Measurements from ENCODE around the gene HAND1.

HAND1 gene

DNA sequence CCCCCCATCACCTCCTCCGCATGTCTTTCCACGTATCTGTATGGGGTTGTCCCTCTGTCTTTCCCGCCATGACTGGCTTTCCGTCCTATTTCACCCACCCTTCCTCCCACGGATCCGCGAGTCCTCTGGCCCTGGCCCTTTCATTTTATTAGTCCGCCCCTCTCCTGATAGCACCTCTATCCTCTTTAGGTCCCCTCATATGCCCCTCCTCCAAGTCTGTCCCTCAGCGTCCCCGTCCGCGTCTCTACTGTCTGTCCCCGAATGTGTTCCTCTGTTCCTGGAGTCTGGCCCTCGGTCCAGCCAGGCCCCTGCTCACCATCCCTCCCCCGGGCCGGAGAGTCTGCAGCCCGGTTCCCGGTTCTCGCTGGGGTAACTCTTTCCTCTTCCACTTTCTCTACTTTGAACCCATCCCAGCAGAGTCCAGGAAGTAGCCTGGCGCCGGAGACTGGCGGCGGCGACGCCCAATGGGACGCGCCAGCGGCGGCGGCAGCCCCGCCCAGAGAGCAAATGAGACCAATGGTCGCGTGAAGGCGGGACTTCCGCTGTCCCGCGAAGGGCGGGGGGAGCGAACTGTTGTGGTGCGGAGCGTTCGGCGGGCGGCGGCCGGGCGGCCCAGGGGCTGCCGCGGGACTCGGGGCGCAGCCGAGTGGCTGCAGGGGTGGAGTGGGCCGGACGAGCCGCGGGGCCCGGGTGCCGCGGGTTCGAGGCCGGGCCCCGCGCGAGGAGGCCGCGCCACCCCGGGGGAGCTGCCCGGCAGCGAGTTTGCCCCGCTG is 32.4 kb downstream of the HAND1 start, which contains the start of gene SAP30L:
TSS of gene SAP30L (plus strand) at position 576 of the 773 bp plus-strand sequence. CDS start 608 bp downstream, outside the sequence.
- Histone ChIP-seq H3K18ac (ENCODE audit: low read depth in 1 of 2, low read length in 2 of 2) (peak within 1 kb of the TSS; percentile 14 to 94), H4K8ac (ENCODE audit: low read length) (peak within 1 kb of the TSS; percentile 76), H2BK12ac (ENCODE audit: low read length in 2 of 2) (peak within 1 kb of the TSS; percentile 18 to 23), H2AK5ac (ENCODE audit: low read length, severe bottlenecking) (no peak within 1 kb of the TSS), H3K14ac (ENCODE audit: low read length in 2 of 2) (peak within 1 kb of the TSS in 1 of 2 experiments; percentile 87), H3K36me3 (ENCODE audit: control insufficient read depth in 1 of 2, insufficient read depth in 2 of 2, low read depth in 1 of 2, low read length in 2 of 2) (peaks cover 5 to 30% of the 10 kb centered on the region in 2 experiments), H3K23ac (ENCODE audit: low read length in 2 of 2) (peak within 1 kb of the TSS in 1 of 2 experiments; percentile 85), H2BK15ac (ENCODE audit: low read depth, poor library complexity, severe bottlenecking) (peak within 1 kb of the TSS; percentile 45), H3K9me3 (ENCODE audit: control insufficient read depth, low read length) (no peaks in the 10 kb centered on the region), H3K4me1 (ENCODE audit: control insufficient read depth, insufficient read depth, low read depth, low read length) (peaks cover 6% of the 10 kb centered on the region), H4K91ac (ENCODE audit: low read length) (peak within 1 kb of the TSS; percentile 43), H2BK5ac (ENCODE audit: low read depth, low read length, poor library complexity, severe bottlenecking) (peak within 1 kb of the TSS; percentile 51), H3K4ac (ENCODE audit: low read depth in 1 of 2, low read length in 2 of 2) (peak within 1 kb of the TSS in 1 of 2 experiments; percentile 86), H3K27ac (ENCODE audit: low read length, poor library complexity, severe bottlenecking) (peak within 1 kb of the TSS; percentile 69), H2AFZ (ENCODE audit: low read depth, low read length) (peak within 1 kb of the TSS; percentile 98), H2BK120ac (ENCODE audit: low read depth, low read length) (peak within 1 kb of the TSS; percentile 42), H3K4me3 (ENCODE audit: insufficient read depth in 1 of 2, low read depth in 1 of 2, low read length in 2 of 2) (peak within 1 kb of the TSS; percentile 90 to 97), H3K79me1 (replicated peaks; ENCODE audit: low read length, poor library complexity, severe bottlenecking) (peaks cover 25% of the 10 kb centered on the region), H3K9ac (ENCODE audit: low read length) (peak within 1 kb of the TSS; percentile 92), H3K4me2 (ENCODE audit: low read length, poor library complexity, severe bottlenecking) (peak within 1 kb of the TSS; percentile 94), H3K27me3 (ENCODE audit: control insufficient read depth in 1 of 2, insufficient read depth in 1 of 2, low read length in 2 of 2) (no peaks in the 10 kb centered on the region)
- DNase-seq: peak; percentile 95
- under 1% methylated on average over 52 of the region's 70 CpGs for WGBS

DNA sequence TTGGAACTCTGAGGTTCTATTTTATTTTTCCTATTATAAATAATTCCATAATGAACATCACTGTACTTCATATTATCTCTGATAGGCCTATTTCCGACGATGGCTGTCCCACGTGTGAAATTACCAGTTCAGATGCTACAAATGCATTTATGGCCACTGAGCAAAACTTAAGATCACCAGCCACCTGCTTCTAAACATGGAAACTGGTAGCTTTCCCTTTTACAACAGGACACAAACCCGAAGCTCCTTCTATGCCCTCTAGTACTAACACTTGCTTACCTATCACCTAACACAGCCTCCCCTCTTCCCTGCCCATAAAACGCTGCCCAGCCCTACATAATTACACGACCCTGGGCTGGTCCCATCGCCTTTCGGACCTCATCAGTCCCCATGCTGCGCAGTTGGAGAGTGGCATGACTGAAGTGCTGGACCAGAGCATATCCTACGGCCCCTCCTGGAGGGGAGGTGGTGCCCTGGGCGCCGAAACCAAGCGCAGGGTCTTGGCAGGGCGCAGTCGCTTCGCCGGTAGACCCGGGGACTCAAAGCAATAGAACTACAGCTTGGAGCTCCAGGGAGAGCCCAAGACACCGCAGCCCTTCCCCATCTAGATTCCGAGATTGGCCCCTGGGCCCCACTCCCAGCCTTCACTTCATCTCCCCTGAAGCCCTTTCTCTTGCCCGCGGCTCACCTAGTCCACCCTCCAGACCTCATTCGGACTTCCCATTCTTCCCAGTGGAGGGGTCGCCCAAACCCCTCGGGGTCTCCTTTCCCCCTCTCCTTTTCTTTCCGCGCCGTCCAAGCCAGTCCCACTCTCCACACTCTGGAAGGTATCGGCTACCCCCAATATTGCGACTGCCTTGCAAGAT is 33.2 kb downstream of the HAND1 start:
- Histone ChIP-seq H3K4ac (ENCODE audit: low read depth in 1 of 2, low read length in 2 of 2) (peak overlapping the region in 1 of 2 experiments; percentile 32), H3K27me3 (ENCODE audit: control insufficient read depth in 1 of 2, insufficient read depth in 1 of 2, low read length in 2 of 2) (no peaks in the 10 kb centered on the region), H3K9ac (ENCODE audit: low read length) (peak overlapping the region; percentile 92), H2AFZ (ENCODE audit: low read depth, low read length) (peak overlapping the region; percentile 98), H2BK12ac (ENCODE audit: low read length in 2 of 2) (peak overlapping the region in 1 of 2 experiments; percentile 23), H2BK5ac (ENCODE audit: low read depth, low read length, poor library complexity, severe bottlenecking) (no peak overlapping the region), H3K18ac (ENCODE audit: low read depth in 1 of 2, low read length in 2 of 2) (peak overlapping the region; percentile 14 to 94), H3K4me1 (ENCODE audit: control insufficient read depth, insufficient read depth, low read depth, low read length) (peaks cover 6% of the 10 kb centered on the region), H3K79me1 (replicated peaks; ENCODE audit: low read length, poor library complexity, severe bottlenecking) (peaks cover 21% of the 10 kb centered on the region), H2BK15ac (ENCODE audit: low read depth, poor library complexity, severe bottlenecking) (no peak overlapping the region), H3K36me3 (ENCODE audit: control insufficient read depth in 1 of 2, insufficient read depth in 2 of 2, low read depth in 1 of 2, low read length in 2 of 2) (peaks cover 6 to 30% of the 10 kb centered on the region in 2 experiments), H4K91ac (ENCODE audit: low read length) (no peak overlapping the region), H4K8ac (ENCODE audit: low read length) (peak overlapping the region; percentile 76), H3K9me3 (ENCODE audit: control insufficient read depth, low read length) (no peaks in the 10 kb centered on the region), H3K14ac (ENCODE audit: low read length in 2 of 2) (peak overlapping the region in 1 of 2 experiments; percentile 75), H2BK120ac (ENCODE audit: low read depth, low read length) (no peak overlapping the region), H3K23ac (ENCODE audit: low read length in 2 of 2) (peak overlapping the region in 1 of 2 experiments; percentile 85), H3K27ac (ENCODE audit: low read length, poor library complexity, severe bottlenecking) (no peak overlapping the region), H3K4me3 (ENCODE audit: insufficient read depth in 1 of 2, low read depth in 1 of 2, low read length in 2 of 2) (peak overlapping the region; percentile 90 to 97), H2AK5ac (ENCODE audit: low read length, severe bottlenecking) (no peak overlapping the region), H3K4me2 (ENCODE audit: low read length, poor library complexity, severe bottlenecking) (peak overlapping the region; percentile 94)
- 10% methylated on average over 30 of the region's 30 CpGs for WGBS
- DNase-seq: peak; percentile 21

DNA sequence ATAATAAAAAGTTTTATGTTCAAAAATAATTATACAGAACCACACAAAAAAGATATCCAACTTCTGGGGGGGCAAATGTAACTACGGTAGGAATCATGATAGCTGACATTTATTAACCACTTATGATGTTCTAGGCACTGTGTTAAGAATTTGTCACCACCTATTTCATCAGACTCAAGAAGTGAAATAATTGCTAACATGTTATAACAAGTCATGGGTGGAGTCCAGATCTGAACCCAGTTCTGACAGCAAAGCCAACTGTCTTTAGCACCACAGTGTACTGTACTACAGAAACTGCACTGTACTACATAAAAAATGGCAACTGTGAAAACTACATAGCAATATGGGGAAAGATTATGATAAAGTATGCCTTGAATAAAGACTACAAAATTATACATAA is 35.2 kb downstream of the HAND1 start:
- H3K4ac ChIP-seq (ENCODE audit: low read depth in 1 of 2, low read length in 2 of 2): no peak overlapping the region
- no peak overlapping the region for H2BK12ac ChIP-seq (ENCODE audit: low read length in 2 of 2)
- no peak overlapping the region for H2BK5ac ChIP-seq (ENCODE audit: low read depth, low read length, poor library complexity, severe bottlenecking)
- no peak overlapping the region for H4K8ac ChIP-seq (ENCODE audit: low read length)
- no peak overlapping the region for H2AFZ ChIP-seq (ENCODE audit: low read depth, low read length)
- H3K36me3 ChIP-seq (ENCODE audit: control insufficient read depth in 1 of 2, insufficient read depth in 2 of 2, low read depth in 1 of 2, low read length in 2 of 2): peaks cover 11 to 49% of the 10 kb centered on the region in 2 experiments
- H3K4me2 ChIP-seq (ENCODE audit: low read length, poor library complexity, severe bottlenecking): no peak overlapping the region
- H4K91ac ChIP-seq (ENCODE audit: low read length): no peak overlapping the region
- no peak overlapping the region for H2BK120ac ChIP-seq (ENCODE audit: low read depth, low read length)
- no peak overlapping the region for H3K18ac ChIP-seq (ENCODE audit: low read depth in 1 of 2, low read length in 2 of 2)
- WGBS: 100% methylated on average over 1 of the region's 1 CpG
- H3K9me3 ChIP-seq (ENCODE audit: control insufficient read depth, low read length): no peaks in the 10 kb centered on the region
- peaks cover 11% of the 10 kb centered on the region for H3K79me1 ChIP-seq (replicated peaks; ENCODE audit: low read length, poor library complexity, severe bottlenecking)
- peaks cover 6% of the 10 kb centered on the region for H3K4me1 ChIP-seq (ENCODE audit: control insufficient read depth, insufficient read depth, low read depth, low read length)
- no peak overlapping the region for H3K4me3 ChIP-seq (ENCODE audit: insufficient read depth in 1 of 2, low read depth in 1 of 2, low read length in 2 of 2)
- no peak overlapping the region for H3K23ac ChIP-seq (ENCODE audit: low read length in 2 of 2)
- H2AK5ac ChIP-seq (ENCODE audit: low read length, severe bottlenecking): no peak overlapping the region
- no peak for DNase-seq
- no peak overlapping the region for H2BK15ac ChIP-seq (ENCODE audit: low read depth, poor library complexity, severe bottlenecking)
- no peak overlapping the region for H3K9ac ChIP-seq (ENCODE audit: low read length)
- H3K27me3 ChIP-seq (ENCODE audit: control insufficient read depth in 1 of 2, insufficient read depth in 1 of 2, low read length in 2 of 2): no peaks in the 10 kb centered on the region
- H3K27ac ChIP-seq (ENCODE audit: low read length, poor library complexity, severe bottlenecking): no peak overlapping the region
- H3K14ac ChIP-seq (ENCODE audit: low read length in 2 of 2): no peak overlapping the region

DNA sequence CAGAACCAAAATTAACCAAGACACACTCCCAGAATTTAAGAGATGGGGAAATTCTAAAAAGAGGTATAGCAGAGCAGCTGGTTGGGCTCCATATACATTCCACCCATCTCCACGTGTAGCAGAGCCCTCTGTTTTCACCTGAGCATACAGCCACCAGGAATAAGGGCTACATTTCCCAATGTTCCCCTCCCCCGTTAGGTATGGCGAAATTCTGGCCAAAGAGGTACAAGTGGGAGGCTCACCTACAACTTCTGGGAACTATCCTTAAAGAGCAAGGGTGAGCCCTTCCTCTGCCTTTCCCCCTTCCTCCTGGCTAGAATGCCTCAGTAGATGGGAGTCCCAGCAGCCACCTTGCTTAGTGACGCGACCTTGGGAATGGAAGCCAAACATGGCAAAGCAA is 37.5 kb downstream of the HAND1 start:
- H4K91ac ChIP-seq (ENCODE audit: low read length): no peak overlapping the region
- no peak overlapping the region for H3K18ac ChIP-seq (ENCODE audit: low read depth in 1 of 2, low read length in 2 of 2)
- no peak overlapping the region for H2BK5ac ChIP-seq (ENCODE audit: low read depth, low read length, poor library complexity, severe bottlenecking)
- no peaks in the 10 kb centered on the region for H3K9me3 ChIP-seq (ENCODE audit: control insufficient read depth, low read length)
- no peak overlapping the region for H3K4me3 ChIP-seq (ENCODE audit: insufficient read depth in 1 of 2, low read depth in 1 of 2, low read length in 2 of 2)
- no peaks in the 10 kb centered on the region for H3K27me3 ChIP-seq (ENCODE audit: control insufficient read depth in 1 of 2, insufficient read depth in 1 of 2, low read length in 2 of 2)
- H3K23ac ChIP-seq (ENCODE audit: low read length in 2 of 2): no peak overlapping the region
- peaks cover 11% of the 10 kb centered on the region for H3K79me1 ChIP-seq (replicated peaks; ENCODE audit: low read length, poor library complexity, severe bottlenecking)
- H4K8ac ChIP-seq (ENCODE audit: low read length): no peak overlapping the region
- no peak overlapping the region for H2AK5ac ChIP-seq (ENCODE audit: low read length, severe bottlenecking)
- no peak overlapping the region for H3K27ac ChIP-seq (ENCODE audit: low read length, poor library complexity, severe bottlenecking)
- no peak overlapping the region for H2AFZ ChIP-seq (ENCODE audit: low read depth, low read length)
- H2BK12ac ChIP-seq (ENCODE audit: low read length in 2 of 2): no peak overlapping the region
- no peak overlapping the region for H3K4ac ChIP-seq (ENCODE audit: low read depth in 1 of 2, low read length in 2 of 2)
- no peak overlapping the region for H3K4me2 ChIP-seq (ENCODE audit: low read length, poor library complexity, severe bottlenecking)
- H3K14ac ChIP-seq (ENCODE audit: low read length in 2 of 2): no peak overlapping the region
- WGBS: 90% methylated on average over 5 of the region's 5 CpGs
- peaks cover 15 to 70% of the 10 kb centered on the region in 2 experiments for H3K36me3 ChIP-seq (ENCODE audit: control insufficient read depth in 1 of 2, insufficient read depth in 2 of 2, low read depth in 1 of 2, low read length in 2 of 2)
- peaks cover 5% of the 10 kb centered on the region for H3K4me1 ChIP-seq (ENCODE audit: control insufficient read depth, insufficient read depth, low read depth, low read length)
- no peak for DNase-seq
- no peak overlapping the region for H2BK120ac ChIP-seq (ENCODE audit: low read depth, low read length)
- H3K9ac ChIP-seq (ENCODE audit: low read length): no peak overlapping the region
- no peak overlapping the region for H2BK15ac ChIP-seq (ENCODE audit: low read depth, poor library complexity, severe bottlenecking)

Data from mesenchymal stem cell (in vitro differentiated cells and primary cell).